COLO829 (cell line): ENCODE measurements around the gene ELANE.

Experiments
- DNase-seq: peaks from one replicate; pipeline ENCODE4 v3.0.0; 2012; ENCODE audit warnings: low spot score

The ELANE gene

GRCh38 chr19:898663-899062 lies 46.6 kb downstream of the ELANE start:
- no peak for DNase-seq

- no peak for DNase-seq
Measured at GRCh38 chr19:899336-900042, 47.4 kb downstream of the ELANE start.

- no peak for DNase-seq
Measured at GRCh38 chr19:900043-900301, 47.9 kb downstream of the ELANE start.

GRCh38 chr19:900302-901111 lies 48.4 kb downstream of the ELANE start:
- peak; percentile 65 for DNase-seq

- DNase-seq = no peak
Measured at GRCh38 chr19:901216-902092, 49.4 kb downstream of the ELANE start.

- no peak for DNase-seq
Measured at GRCh38 chr19:902093-902370, 49.9 kb downstream of the ELANE start.

GRCh38 chr19:902446-903226 lies 50.5 kb downstream of the ELANE start:
- DNase-seq = no peak

GRCh38 chr19:903266-903797 lies 51.2 kb downstream of the ELANE start:
- DNase-seq = no peak

GRCh38 chr19:904545-904944 lies 52.4 kb downstream of the ELANE start:
- DNase-seq = no peak
